Inflammatory macrophage treated with lipopolysaccharide for 1 hour (primary cell): ENCODE data around the gene KIF1B.
"Not testable (repeated sequence)": the region's sequence is repeated elsewhere in the genome, so short reads cannot be mapped to it uniquely, and the experiment has no call there.

ENCODE experiments used
- DNase-seq, 2 donors: peaks; one replicate each; pipeline ENCODE4 v3.0.0-alpha.2; 2020 to 2022

KIF1B gene

GRCh38 chr1:10398278-10398733, 187.9 kb downstream of the KIF1B start:
- no peak for DNase-seq

- peak; percentile 99 for DNase-seq
These were observed 188.5 kb downstream of the KIF1B start, which contains the start of gene PGD for GRCh38 chr1:10398734-10399443. TSS of gene PGD (plus strand) at chr1:10399064. CDS start at chr1:10399118, 54 bp downstream.

GRCh38 chr1:10399444-10399941, 189.1 kb downstream of the KIF1B start:
- peak; percentile 73 to 79 for DNase-seq

- peak in 1 of 2 donors; percentile 18 for DNase-seq
These were observed 189.6 kb downstream of the KIF1B start for GRCh38 chr1:10400013-10400412.

GRCh38 chr1:10401281-10401680, 190.9 kb downstream of the KIF1B start:
- DNase-seq: no peak

GRCh38 chr1:10402729-10403274, 192.4 kb downstream of the KIF1B start:
- DNase-seq: no peak

- DNase-seq: no peak
These were observed 196.8 kb downstream of the KIF1B start for GRCh38 chr1:10407201-10407600.

- DNase-seq: peak; percentile 93 to 95
These were observed 205.0 kb downstream of the KIF1B start for GRCh38 chr1:10415211-10415930.

GRCh38 chr1:10415967-10416366, 205.6 kb downstream of the KIF1B start:
- not testable (repeated sequence) for DNase-seq

- not testable (repeated sequence) for DNase-seq
These were observed 208.4 kb downstream of the KIF1B start for GRCh38 chr1:10418741-10419140.

- DNase-seq: no peak
These were observed 209.0 kb downstream of the KIF1B start for GRCh38 chr1:10419351-10419750.

GRCh38 chr1:10421637-10422036, 211.3 kb downstream of the KIF1B start:
- no peak for DNase-seq

- no peak for DNase-seq
These were observed 213.7 kb downstream of the KIF1B start for GRCh38 chr1:10424034-10424433.

- DNase-seq: no peak
These were observed 214.3 kb downstream of the KIF1B start for GRCh38 chr1:10424651-10425050.

GRCh38 chr1:10425826-10426534, 215.6 kb downstream of the KIF1B start:
- not testable (repeated sequence) for DNase-seq

GRCh38 chr1:10426535-10426848, 216.1 kb downstream of the KIF1B start:
- not testable (repeated sequence) for DNase-seq

GRCh38 chr1:10428984-10429383, 218.6 kb downstream of the KIF1B start:
- DNase-seq: no peak

GRCh38 chr1:10429868-10430215, 219.5 kb downstream of the KIF1B start:
- peak; percentile 35 to 52 for DNase-seq

GRCh38 chr1:10430216-10431069, 220.1 kb downstream of the KIF1B start, which contains the start of gene CENPS:
TSS of gene CENPS (plus strand) at chr1:10430433. CDS start at chr1:10430518, 85 bp downstream.
- DNase-seq: peak; percentile 76 to 94
